ENCODE results near the gene GTF2A1L. TPM values are rescaled to one million over a fixed set of nuclear protein-coding genes. Genes with fewer than 3 reads are reported as not detected.

Gene GTF2A1L
- total RNA-seq, 4 donors from 2014 or later, result 0.16 to 1.8 TPM; not detected in 2

- Histone ChIP-seq H3K9me3 (no peaks in the 10 kb centered on the region), H3K36me3 (no peaks in the 10 kb centered on the region), H3K4me1 (no peaks in the 10 kb centered on the region), H3K27me3 (no peaks in the 10 kb centered on the region), H3K4me3 (no peak overlapping the region), H3K27ac (no peak overlapping the region)
- in situ Hi-C loops (cut with MboI; ENCODE audit: low sequenced_read_pairs in 4 of 4) (no loop called here), intact Hi-C loops (cut with DNase I; ENCODE audit: low total_unique reads) (no loop called here)
- no peak for DNase-seq
- no peak for ATAC-seq
- TF ChIP-seq CTCF (IDR thresholded peaks at IDR 0.05 in 4 of 5, conservative IDR thresholded peaks at IDR 0.05 in 1 of 5), result no peak
- no peak for TF ChIP-seq POLR2A (IDR thresholded peaks at IDR 0.05)
Observed at GRCh38 chr2:48707466-48707865, 89.8 kb downstream of the GTF2A1L start.

- Histone ChIP-seq H3K36me3 (no peaks in the 10 kb centered on the region), H3K27ac (no peak overlapping the region), H3K27me3 (no peaks in the 10 kb centered on the region), H3K9me3 (no peaks in the 10 kb centered on the region), H3K4me3 (no peak overlapping the region), H3K4me1 (no peaks in the 10 kb centered on the region)
- DNase-seq (no peak), ATAC-seq (no peak)
- TF ChIP-seq POLR2A (IDR thresholded peaks at IDR 0.05) (no peak), CTCF (IDR thresholded peaks at IDR 0.05 in 4 of 5, conservative IDR thresholded peaks at IDR 0.05 in 1 of 5) (no peak)
- intact Hi-C loops (cut with DNase I; ENCODE audit: low total_unique reads), result no loop called here
- in situ Hi-C loops (cut with MboI; ENCODE audit: low sequenced_read_pairs in 4 of 4), result no loop called here
Observed at GRCh38 chr2:48709096-48710034, 91.7 kb downstream of the GTF2A1L start.

GRCh38 chr2:48711343-48711742, 93.7 kb downstream of the GTF2A1L start:
- Histone ChIP-seq H3K9me3 (no peaks in the 10 kb centered on the region), H3K4me3 (no peak overlapping the region), H3K27ac (no peak overlapping the region), H3K27me3 (no peaks in the 10 kb centered on the region), H3K36me3 (no peaks in the 10 kb centered on the region), H3K4me1 (no peaks in the 10 kb centered on the region)
- intact Hi-C loops (cut with DNase I; ENCODE audit: low total_unique reads) (no loop called here), in situ Hi-C loops (cut with MboI; ENCODE audit: low sequenced_read_pairs in 4 of 4) (no loop called here)
- ATAC-seq, result no peak
- no peak for DNase-seq
- TF ChIP-seq CTCF (IDR thresholded peaks at IDR 0.05 in 4 of 5, conservative IDR thresholded peaks at IDR 0.05 in 1 of 5) (no peak), POLR2A (IDR thresholded peaks at IDR 0.05) (no peak)

GRCh38 chr2:48712151-48712550, 94.5 kb downstream of the GTF2A1L start:
- intact Hi-C loops (cut with DNase I; ENCODE audit: low total_unique reads) (no loop called here), in situ Hi-C loops (cut with MboI; ENCODE audit: low sequenced_read_pairs in 4 of 4) (no loop called here)
- H3K9me3 ChIP-seq, result no peaks in the 10 kb centered on the region
- no peak for DNase-seq
- no peaks in the 10 kb centered on the region for H3K4me1 ChIP-seq
- no peak overlapping the region for H3K4me3 ChIP-seq
- H3K36me3 ChIP-seq, result no peaks in the 10 kb centered on the region
- no peak overlapping the region for H3K27ac ChIP-seq
- no peaks in the 10 kb centered on the region for H3K27me3 ChIP-seq
- ATAC-seq, result no peak
- TF ChIP-seq POLR2A (IDR thresholded peaks at IDR 0.05) (no peak), CTCF (IDR thresholded peaks at IDR 0.05 in 4 of 5, conservative IDR thresholded peaks at IDR 0.05 in 1 of 5) (no peak)

All from gastrocnemius medialis (tissue), 4 donors.